WTC11 (cell line): ENCODE data around the gene PAQR8.

Experiments
- AFF4 ChIP-seq: sonication (generic); formaldehyde crosslinking; IDR thresholded peaks from 2 replicates; pipeline ENCODE4 v1.8.1; 2023; ENCODE audit warnings: mild to moderate bottlenecking, missing genetic modification reagents, borderline replicate concordance
- CTCF ChIP-seq: fragments of 200-600 bp; IDR thresholded peaks from 2 replicates; pipeline ENCODE4 v1.8.0; 2022; ENCODE audit warnings: antibody characterized with exemption
- E2F4 ChIP-seq: sonication (generic); formaldehyde crosslinking; IDR thresholded peaks from 2 replicates; pipeline ENCODE4 v1.8.1; 2022; ENCODE audit warnings: low read depth, mild to moderate bottlenecking, moderate library complexity, missing genetic modification reagents, borderline replicate concordance
- MAX ChIP-seq: sonication (generic); formaldehyde crosslinking; IDR thresholded peaks from 2 replicates; pipeline ENCODE4 v1.8.0; 2022; ENCODE audit warnings: mild to moderate bottlenecking, missing genetic modification reagents
- NR2C2 ChIP-seq: sonication (generic); formaldehyde crosslinking; IDR thresholded peaks from 2 replicates; pipeline ENCODE4 v1.8.0; 2022; ENCODE audit warnings: mild to moderate bottlenecking, missing genetic modification reagents
- RORB ChIP-seq: fragments of 250-450 bp; sonication (Bioruptor Pico); IDR thresholded peaks from 2 replicates; pipeline ENCODE4 v1.9.0; 2021; ENCODE audit warnings: mild to moderate bottlenecking
- SP1 ChIP-seq: sonication (generic); formaldehyde crosslinking; conservative IDR thresholded peaks from 2 replicates; pipeline ENCODE4 v1.8.1; 2022; ENCODE audit warnings: missing genetic modification reagents
- TP53 ChIP-seq: sonication (generic); formaldehyde crosslinking; IDR thresholded peaks from 2 replicates; pipeline ENCODE4 v1.8.1; 2023; ENCODE audit warnings: mild to moderate bottlenecking, missing genetic modification reagents

GRCh38 chr6:52331793-52332457, 30.0 kb upstream of the PAQR8 start:
- TF ChIP-seq AFF4 (CRISPR knock-in tag) (no peak), E2F4 (CRISPR knock-in tag) (no peak), CTCF (no peak), TP53 (CRISPR knock-in tag) (no peak), NR2C2 (CRISPR knock-in tag) (no peak), RORB (CRISPR knock-in tag) (no peak), SP1 (CRISPR knock-in tag) (no peak), MAX (CRISPR knock-in tag) (no peak)
